ENCODE measurements around the gene CAMTA2. TPM values are rescaled to one million over a fixed set of nuclear protein-coding genes. Genes with fewer than 3 reads are reported as not detected.

Gene CAMTA2
- total RNA-seq, 1 experiment from 2014 or later = 4.4 TPM

GRCh38 chr17:4974115-4974670 is 13.3 kb downstream of the CAMTA2 start:
- DNase-seq (ENCODE audit: low read depth, low spot score) = no peak
- in situ Hi-C loops (cut with HindIII; ENCODE audit: low pct_unique_long_range_greater_than_20kb, low sequenced_read_pairs) = no loop called here

- DNase-seq (ENCODE audit: low read depth, low spot score) = no peak
- in situ Hi-C loops (cut with HindIII; ENCODE audit: low pct_unique_long_range_greater_than_20kb, low sequenced_read_pairs) = no loop called here
Measured at GRCh38 chr17:4973256-4974114, 14.0 kb downstream of the CAMTA2 start.

- in situ Hi-C loops (cut with HindIII; ENCODE audit: low pct_unique_long_range_greater_than_20kb, low sequenced_read_pairs) = no loop called here
- no peak for DNase-seq (ENCODE audit: low read depth, low spot score)
Measured at GRCh38 chr17:4972752-4973151, 14.7 kb downstream of the CAMTA2 start.

GRCh38 chr17:4972322-4972721 is 15.2 kb downstream of the CAMTA2 start:
- in situ Hi-C loops (cut with HindIII; ENCODE audit: low pct_unique_long_range_greater_than_20kb, low sequenced_read_pairs) = no loop called here
- DNase-seq (ENCODE audit: low read depth, low spot score) = no peak

- in situ Hi-C loops (cut with HindIII; ENCODE audit: low pct_unique_long_range_greater_than_20kb, low sequenced_read_pairs) = no loop called here
- no peak for DNase-seq (ENCODE audit: low read depth, low spot score)
Measured at GRCh38 chr17:4971826-4972225, 15.6 kb downstream of the CAMTA2 start.

- no peak for DNase-seq (ENCODE audit: low read depth, low spot score)
- in situ Hi-C loops (cut with HindIII; ENCODE audit: low pct_unique_long_range_greater_than_20kb, low sequenced_read_pairs) = no loop called here
Measured at GRCh38 chr17:4970273-4970672, 17.2 kb downstream of the CAMTA2 start.

GRCh38 chr17:4969551-4970173 is 17.8 kb downstream of the CAMTA2 start:
- in situ Hi-C loops (cut with HindIII; ENCODE audit: low pct_unique_long_range_greater_than_20kb, low sequenced_read_pairs) = no loop called here
- no peak for DNase-seq (ENCODE audit: low read depth, low spot score)

- in situ Hi-C loops (cut with HindIII; ENCODE audit: low pct_unique_long_range_greater_than_20kb, low sequenced_read_pairs) = no loop called here
- no peak for DNase-seq (ENCODE audit: low read depth, low spot score)
Measured at GRCh38 chr17:4969047-4969550, 18.4 kb downstream of the CAMTA2 start.

GRCh38 chr17:4968486-4969046 is 18.9 kb downstream of the CAMTA2 start:
- in situ Hi-C loops (cut with HindIII; ENCODE audit: low pct_unique_long_range_greater_than_20kb, low sequenced_read_pairs) = no loop called here
- DNase-seq (ENCODE audit: low read depth, low spot score) = no peak

GRCh38 chr17:4967539-4968485 is 19.7 kb downstream of the CAMTA2 start, which contains the start of gene SPAG7:
TSS of gene SPAG7 (minus strand) at chr17:4967817. CDS start at chr17:4967804, 13 bp downstream.
- peak; percentile 94 for DNase-seq (ENCODE audit: low read depth, low spot score)
- in situ Hi-C loops (cut with HindIII; ENCODE audit: low pct_unique_long_range_greater_than_20kb, low sequenced_read_pairs) = no loop called here

GRCh38 chr17:4966844-4967538 is 20.5 kb downstream of the CAMTA2 start:
- DNase-seq (ENCODE audit: low read depth, low spot score) = peak; percentile 100
- in situ Hi-C loops (cut with HindIII; ENCODE audit: low pct_unique_long_range_greater_than_20kb, low sequenced_read_pairs) = no loop called here

- no peak for DNase-seq (ENCODE audit: low read depth, low spot score)
- in situ Hi-C loops (cut with HindIII; ENCODE audit: low pct_unique_long_range_greater_than_20kb, low sequenced_read_pairs) = no loop called here
Measured at GRCh38 chr17:4965311-4965986, 22.0 kb downstream of the CAMTA2 start.

GRCh38 chr17:4960279-4960922 is 27.1 kb downstream of the CAMTA2 start:
- in situ Hi-C loops (cut with HindIII; ENCODE audit: low pct_unique_long_range_greater_than_20kb, low sequenced_read_pairs) = no loop called here
- no peak for DNase-seq (ENCODE audit: low read depth, low spot score)

- in situ Hi-C loops (cut with HindIII; ENCODE audit: low pct_unique_long_range_greater_than_20kb, low sequenced_read_pairs) = no loop called here
- DNase-seq (ENCODE audit: low read depth, low spot score) = no peak
Measured at GRCh38 chr17:4959261-4959965, 28.1 kb downstream of the CAMTA2 start.

GRCh38 chr17:4958102-4958501 is 29.4 kb downstream of the CAMTA2 start:
- in situ Hi-C loops (cut with HindIII; ENCODE audit: low pct_unique_long_range_greater_than_20kb, low sequenced_read_pairs) = no loop called here
- DNase-seq (ENCODE audit: low read depth, low spot score) = no peak
